ENCODE results near the gene KERA.

KERA gene

DNA sequence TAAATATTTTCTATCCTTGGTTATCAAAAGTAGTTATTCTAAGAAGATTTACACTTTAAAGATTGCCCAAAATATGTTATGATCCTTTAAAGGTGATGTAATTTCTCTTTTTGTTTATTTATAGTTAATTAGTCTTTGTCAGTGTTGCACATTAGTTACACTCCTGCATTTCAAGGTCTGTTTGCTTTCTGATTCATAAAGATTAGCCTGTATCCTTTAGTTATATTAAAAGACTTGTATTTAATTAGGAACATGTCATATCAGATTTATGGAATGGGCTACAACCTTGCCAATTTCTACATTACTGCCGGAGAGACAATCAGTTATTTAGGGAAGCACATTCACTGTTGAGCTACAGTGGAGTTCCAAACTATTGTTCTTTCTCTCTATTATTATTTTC lies 56.5 kb downstream of the KERA start:
- TF ChIP-seq, protein P1, sequence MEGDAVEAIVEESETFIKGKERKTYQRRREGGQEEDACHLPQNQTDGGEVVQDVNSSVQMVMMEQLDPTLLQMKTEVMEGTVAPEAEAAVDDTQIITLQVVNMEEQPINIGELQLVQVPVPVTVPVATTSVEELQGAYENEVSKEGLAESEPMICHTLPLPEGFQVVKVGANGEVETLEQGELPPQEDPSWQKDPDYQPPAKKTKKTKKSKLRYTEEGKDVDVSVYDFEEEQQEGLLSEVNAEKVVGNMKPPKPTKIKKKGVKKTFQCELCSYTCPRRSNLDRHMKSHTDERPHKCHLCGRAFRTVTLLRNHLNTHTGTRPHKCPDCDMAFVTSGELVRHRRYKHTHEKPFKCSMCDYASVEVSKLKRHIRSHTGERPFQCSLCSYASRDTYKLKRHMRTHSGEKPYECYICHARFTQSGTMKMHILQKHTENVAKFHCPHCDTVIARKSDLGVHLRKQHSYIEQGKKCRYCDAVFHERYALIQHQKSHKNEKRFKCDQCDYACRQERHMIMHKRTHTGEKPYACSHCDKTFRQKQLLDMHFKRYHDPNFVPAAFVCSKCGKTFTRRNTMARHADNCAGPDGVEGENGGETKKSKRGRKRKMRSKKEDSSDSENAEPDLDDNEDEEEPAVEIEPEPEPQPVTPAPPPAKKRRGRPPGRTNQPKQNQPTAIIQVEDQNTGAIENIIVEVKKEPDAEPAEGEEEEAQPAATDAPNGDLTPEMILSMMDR (conservative IDR thresholded peaks at IDR 0.05; ENCODE audit: low read depth, low read length) = no peak
- DNase-seq (ENCODE audit: low read depth) = no peak
- H3K4me3 ChIP-seq (ENCODE audit: low read length) = no peak overlapping the region
